Caco-2 (cell line): ENCODE measurements around the gene CD38. TPM values are rescaled to one million over a fixed set of nuclear protein-coding genes. Genes with fewer than 3 reads are reported as not detected.
"Not testable (repeated sequence)": the region's sequence is repeated elsewhere in the genome, so short reads cannot be mapped to it uniquely, and the experiment has no call there.

Source experiments
- BruUV-seq: library from RNA; stranded (reverse); fragments of 400-500 nt; replicated peaks from 2 replicates; lab custom pipeline; 2021; lab: Mats Ljungman, UMichigan
- CTCF ChIA-PET: fragments of 300-600 bp; sonication (Branson Sonifier 250); formaldehyde crosslinking; loops from one replicate; lab custom pipeline; 2022; ENCODE audit warnings: antibody characterized with exemption; lab: Charles Lee
- POLR2A ChIA-PET: fragments of 300-600 bp; sonication (Branson Sonifier 250); formaldehyde crosslinking; loops from one replicate; lab custom pipeline; 2022; ENCODE audit warnings: antibody characterized with exemption; lab: Charles Lee
- DNase-seq, 2 experiments: peaks; one replicate each; pipeline versions ENCODE4 v3.0.0 to v3.0.0-alpha.2; 2020 to 2022
- H3K27me3 ChIP-seq: replicated peaks from 2 replicates; pipeline ENCODE4 v1.6.0; 2011; ENCODE audit warnings: low read length; ENCODE audit not compliant: control insufficient read depth, insufficient read depth
- H3K36me3 ChIP-seq: 2 replicates; pipeline ENCODE4 v1.5.1; 2011; ENCODE audit warnings: low read length; ENCODE audit not compliant: control insufficient read depth, insufficient read depth
- H3K4me1 ChIP-seq: fragments of 250-450 bp; sonication (Bioruptor Pico); 2 replicates; pipeline ENCODE4 v1.5.1; 2020; ENCODE audit warnings: mild to moderate bottlenecking
- H3K4me3 ChIP-seq: 2 replicates; pipeline ENCODE4 v1.5.1; 2011; ENCODE audit warnings: low read depth, mild to moderate bottlenecking, control low read depth, low read length
- H3K9me3 ChIP-seq: fragments of 250-450 bp; sonication (Bioruptor Pico); 2 replicates; pipeline ENCODE4 v1.5.1; 2020; ENCODE audit warnings: mild to moderate bottlenecking, moderate library complexity
- H3K27ac Mint-ChIP-seq: one replicate; pipeline ENCODE4 v1.8.0; 2022; ENCODE audit warnings: mixed read lengths; ENCODE audit not compliant: unreplicated experiment
- H3K27me3 Mint-ChIP-seq: one replicate; pipeline ENCODE4 v1.8.0; 2022; ENCODE audit warnings: mixed read lengths; ENCODE audit not compliant: insufficient read depth, unreplicated experiment
- H3K36me3 Mint-ChIP-seq: one replicate; pipeline ENCODE4 v1.8.0; 2022; ENCODE audit warnings: mild to moderate bottlenecking, mixed read lengths; ENCODE audit not compliant: insufficient read depth, unreplicated experiment
- H3K4me1 Mint-ChIP-seq: one replicate; pipeline ENCODE4 v1.8.0; 2022; ENCODE audit warnings: low read depth, mixed read lengths; ENCODE audit not compliant: unreplicated experiment
- H3K4me3 Mint-ChIP-seq: one replicate; pipeline ENCODE4 v1.8.0; 2022; ENCODE audit warnings: mild to moderate bottlenecking, moderate library complexity, mixed read lengths; ENCODE audit not compliant: unreplicated experiment
- H3K9me3 Mint-ChIP-seq: one replicate; pipeline ENCODE4 v1.8.0; 2022; ENCODE audit warnings: mixed read lengths; ENCODE audit not compliant: unreplicated experiment
- intact Hi-C: fragments of 100-400 bp; cut with micrococcal nuclease; formaldehyde crosslinking; loops from one replicate; pipeline ENCODE4 v1.10.0; 2022; ENCODE audit not compliant: unreplicated experiment
- total RNA-seq: library from RNA; stranded (reverse); gene quantifications from 2 replicates; pipeline ENCODE4 v1.2.3, GENCODE V29; 2022
- TF ChIP-seq, protein P1 (sequence below), 2 experiments: fragments of 200-600 bp in 1 of 2; IDR thresholded peaks; 1 replicate in 1 of 2; 2 replicates in 1 of 2; pipeline versions ENCODE4 v1.5.1 to v1.8.0; 2011 to 2022; ENCODE audit warnings: antibody characterized with exemption in 1 of 2, control low read depth in 1 of 2, inconsistent platforms in 1 of 2, low read depth in 1 of 2, low read length in 1 of 2, mild to moderate bottlenecking in 1 of 2, moderate library complexity in 1 of 2; ENCODE audit not compliant: insufficient read depth in 1 of 2, severe bottlenecking in 1 of 2, unreplicated experiment in 1 of 2

The CD38 gene
- total RNA-seq, 1 experiment from 2014 or later: not detected

DNA sequence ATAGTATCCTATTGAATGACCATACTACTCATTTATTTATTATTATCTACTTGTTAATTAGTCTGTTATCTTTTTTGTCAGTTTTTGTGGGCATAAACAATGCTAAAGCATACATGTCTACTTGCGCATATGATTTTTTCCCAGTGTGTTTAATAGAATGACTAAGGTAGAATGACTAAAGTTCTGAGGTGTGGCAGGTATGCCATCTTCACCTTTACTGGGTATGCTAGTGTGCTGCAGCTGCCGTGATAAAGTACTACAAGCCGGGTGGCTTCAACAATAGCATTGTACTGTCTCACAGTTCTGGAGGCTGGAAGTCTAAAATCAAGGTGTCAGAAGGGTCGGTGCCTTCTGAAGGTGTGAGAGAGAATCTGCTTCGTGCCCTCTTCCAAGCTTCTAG, 19.2 kb downstream of the CD38 start:
- Histone ChIP-seq H3K36me3 (no peaks in the 10 kb centered on the region), H3K4me3 (no peak overlapping the region), H3K4me1 (no peaks in the 10 kb centered on the region), H3K27me3 (no peaks in the 10 kb centered on the region), H3K9me3 (peaks cover 4% of the 10 kb centered on the region)
- intact Hi-C loops: no loop called here
- no TSS peak for BruUV-seq
- peaks cover 9% of the 10 kb centered on the region for H3K9me3 Mint-ChIP-seq
- POLR2A ChIA-PET: no interaction called here
- H3K4me3 Mint-ChIP-seq: no peak overlapping the region
- TF ChIP-seq, protein P1, sequence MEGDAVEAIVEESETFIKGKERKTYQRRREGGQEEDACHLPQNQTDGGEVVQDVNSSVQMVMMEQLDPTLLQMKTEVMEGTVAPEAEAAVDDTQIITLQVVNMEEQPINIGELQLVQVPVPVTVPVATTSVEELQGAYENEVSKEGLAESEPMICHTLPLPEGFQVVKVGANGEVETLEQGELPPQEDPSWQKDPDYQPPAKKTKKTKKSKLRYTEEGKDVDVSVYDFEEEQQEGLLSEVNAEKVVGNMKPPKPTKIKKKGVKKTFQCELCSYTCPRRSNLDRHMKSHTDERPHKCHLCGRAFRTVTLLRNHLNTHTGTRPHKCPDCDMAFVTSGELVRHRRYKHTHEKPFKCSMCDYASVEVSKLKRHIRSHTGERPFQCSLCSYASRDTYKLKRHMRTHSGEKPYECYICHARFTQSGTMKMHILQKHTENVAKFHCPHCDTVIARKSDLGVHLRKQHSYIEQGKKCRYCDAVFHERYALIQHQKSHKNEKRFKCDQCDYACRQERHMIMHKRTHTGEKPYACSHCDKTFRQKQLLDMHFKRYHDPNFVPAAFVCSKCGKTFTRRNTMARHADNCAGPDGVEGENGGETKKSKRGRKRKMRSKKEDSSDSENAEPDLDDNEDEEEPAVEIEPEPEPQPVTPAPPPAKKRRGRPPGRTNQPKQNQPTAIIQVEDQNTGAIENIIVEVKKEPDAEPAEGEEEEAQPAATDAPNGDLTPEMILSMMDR (IDR thresholded peaks at IDR 0.05; ENCODE audit: insufficient read depth in 1 of 2, low read depth in 1 of 2, low read length in 1 of 2, severe bottlenecking in 1 of 2, unreplicated experiment in 1 of 2): no peak
- H3K27me3 Mint-ChIP-seq: peaks cover 24% of the 10 kb centered on the region
- CTCF ChIA-PET: no interaction called here
- H3K36me3 Mint-ChIP-seq: no peaks in the 10 kb centered on the region
- H3K4me1 Mint-ChIP-seq: no peaks in the 10 kb centered on the region
- no peak for DNase-seq
- no peak overlapping the region for H3K27ac Mint-ChIP-seq

DNA sequence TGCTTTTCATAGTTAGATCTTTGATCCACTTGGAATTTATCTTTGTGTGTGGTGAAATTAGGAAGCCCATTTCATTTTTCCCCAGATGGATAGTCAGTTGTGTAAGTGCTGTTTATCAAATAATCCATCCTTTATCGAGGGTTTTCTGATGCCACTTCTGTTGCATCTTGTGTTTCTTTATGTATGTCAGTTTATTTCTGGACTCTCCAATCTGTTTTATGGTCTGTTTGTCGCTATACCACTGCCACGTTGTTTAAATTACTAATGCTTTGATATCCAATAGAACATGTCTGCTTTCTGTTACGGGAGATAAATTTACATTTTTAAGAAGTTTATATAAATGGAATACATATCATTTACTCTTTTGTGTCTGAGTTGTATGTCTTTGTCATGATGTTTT, 21.0 kb downstream of the CD38 start:
- Histone ChIP-seq H3K36me3 (no peaks in the 10 kb centered on the region), H3K27me3 (no peaks in the 10 kb centered on the region), H3K4me3 (no peak overlapping the region), H3K4me1 (no peaks in the 10 kb centered on the region), H3K9me3 (peaks cover 4% of the 10 kb centered on the region)
- CTCF ChIA-PET: interaction anchor here (0.6 kb wide), 1 partner anchor 1487 kb away, joined by 3 read pairs; no protein-coding TSS in a partner anchor
- DNase-seq: no peak
- H3K4me3 Mint-ChIP-seq: no peak overlapping the region
- H3K9me3 Mint-ChIP-seq: peaks cover 9% of the 10 kb centered on the region
- no peak overlapping the region for H3K27ac Mint-ChIP-seq
- H3K4me1 Mint-ChIP-seq: no peaks in the 10 kb centered on the region
- H3K27me3 Mint-ChIP-seq: peaks cover 17% of the 10 kb centered on the region
- BruUV-seq: no TSS peak
- POLR2A ChIA-PET: no interaction called here
- H3K36me3 Mint-ChIP-seq: no peaks in the 10 kb centered on the region
- intact Hi-C loops: no loop called here
- TF ChIP-seq, protein P1 (IDR thresholded peaks at IDR 0.05; ENCODE audit: insufficient read depth in 1 of 2, low read depth in 1 of 2, low read length in 1 of 2, severe bottlenecking in 1 of 2, unreplicated experiment in 1 of 2): no peak

DNA sequence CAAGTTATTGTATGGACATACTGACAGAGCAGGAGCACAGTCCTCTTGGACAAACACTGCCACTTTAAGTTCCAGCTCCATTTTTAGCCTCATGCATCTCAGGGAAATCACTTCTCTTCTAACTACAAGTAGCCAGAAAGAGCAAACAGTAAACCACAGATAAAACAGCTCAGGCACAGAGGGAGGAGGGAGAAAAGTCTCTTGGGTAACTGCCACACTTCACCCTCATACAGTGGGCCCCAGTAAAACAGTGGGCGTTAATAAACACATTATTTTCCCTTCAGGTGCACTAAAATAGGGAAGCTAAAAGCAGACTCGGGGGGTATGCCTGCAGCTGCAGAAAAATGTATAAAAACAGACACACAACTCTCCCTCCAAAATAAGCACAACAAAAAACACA, 21.6 kb downstream of the CD38 start:
- DNase-seq: no peak
- H3K9me3 Mint-ChIP-seq: peaks cover 9% of the 10 kb centered on the region
- Histone ChIP-seq H3K4me3 (no peak overlapping the region), H3K27me3 (no peaks in the 10 kb centered on the region), H3K9me3 (peaks cover 4% of the 10 kb centered on the region), H3K4me1 (no peaks in the 10 kb centered on the region), H3K36me3 (no peaks in the 10 kb centered on the region)
- no TSS peak for BruUV-seq
- no peak overlapping the region for H3K27ac Mint-ChIP-seq
- no peaks in the 10 kb centered on the region for H3K4me1 Mint-ChIP-seq
- ChIA-PET CTCF (interaction anchor here (0.6 kb wide), 1 partner anchor 1488 kb away, joined by 3 read pairs; no protein-coding TSS in a partner anchor), POLR2A (no interaction called here)
- H3K27me3 Mint-ChIP-seq: peaks cover 13% of the 10 kb centered on the region
- intact Hi-C loops: no loop called here
- H3K4me3 Mint-ChIP-seq: no peak overlapping the region
- TF ChIP-seq, protein P1 (IDR thresholded peaks at IDR 0.05; ENCODE audit: insufficient read depth in 1 of 2, low read depth in 1 of 2, low read length in 1 of 2, severe bottlenecking in 1 of 2, unreplicated experiment in 1 of 2): no peak
- no peaks in the 10 kb centered on the region for H3K36me3 Mint-ChIP-seq

DNA sequence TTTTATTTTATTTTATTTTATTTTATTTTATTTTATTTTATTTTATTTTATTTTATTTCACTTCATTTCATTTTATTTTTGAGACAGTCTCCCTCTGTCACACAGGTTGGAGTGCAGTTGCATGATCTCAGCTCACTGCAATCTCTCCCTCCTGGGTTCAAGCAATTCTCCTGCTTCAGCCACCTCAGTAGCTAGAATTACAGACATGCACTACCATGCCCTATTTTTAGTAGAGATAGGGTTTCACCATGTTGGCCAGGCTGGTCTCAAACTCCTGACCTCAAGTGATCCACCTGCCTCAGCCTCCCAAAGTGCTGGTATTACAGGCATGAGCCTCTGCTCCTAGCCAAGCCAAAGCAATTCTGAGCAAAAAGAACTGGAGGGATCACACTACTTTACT, 24.4 kb downstream of the CD38 start:
- H3K9me3 Mint-ChIP-seq, H3K27ac Mint-ChIP-seq, H3K36me3 Mint-ChIP-seq, H3K4me3 ChIP-seq, H3K9me3 ChIP-seq, H3K27me3 ChIP-seq, POLR2A ChIA-PET, DNase-seq, CTCF ChIA-PET, BruUV-seq, H3K4me1 ChIP-seq, H3K36me3 ChIP-seq, H3K27me3 Mint-ChIP-seq, H3K4me1 Mint-ChIP-seq, intact Hi-C loops, H3K4me3 Mint-ChIP-seq: not testable (repeated sequence)
